Hepatocyte (in vitro differentiated cells): Measurements from ENCODE around the gene SHE. TPM values are rescaled to one million over a fixed set of nuclear protein-coding genes. Genes with fewer than 3 reads are reported as not detected.

ENCODE experiments used
- DNase-seq: peaks from one replicate; pipeline ENCODE4 v3.0.0-alpha.2; 2016; ENCODE audit warnings: low spot score
- H2AFZ ChIP-seq: fragments of 200-600 bp; sonication (generic); 2 replicates; pipeline ENCODE4 v1.6.0; 2016; ENCODE audit warnings: antibody characterized with exemption, mild to moderate bottlenecking
- H3K27ac ChIP-seq: fragments of 200-600 bp; sonication (generic); 2 replicates; pipeline ENCODE4 v1.5.1; 2016; ENCODE audit warnings: mild to moderate bottlenecking
- H3K27me3 ChIP-seq: fragments of 200-600 bp; sonication (generic); 2 replicates; pipeline ENCODE4 v1.6.1; 2016
- H3K36me3 ChIP-seq: fragments of 200-600 bp; sonication (generic); replicated peaks from 2 replicates; pipeline ENCODE4 v1.5.1; 2016; ENCODE audit warnings: low read depth; ENCODE audit not compliant: insufficient read depth
- H3K4me1 ChIP-seq: fragments of 200-600 bp; sonication (generic); 2 replicates; pipeline ENCODE4 v1.5.1; 2016; ENCODE audit warnings: mild to moderate bottlenecking, moderate library complexity; ENCODE audit not compliant: insufficient read depth
- H3K4me2 ChIP-seq: fragments of 200-600 bp; sonication (generic); 2 replicates; pipeline ENCODE4 v1.6.0; 2016
- H3K4me3 ChIP-seq: fragments of 200-600 bp; sonication (generic); 2 replicates; pipeline ENCODE4 v1.5.1; 2016; ENCODE audit warnings: mild to moderate bottlenecking
- H3K79me2 ChIP-seq: fragments of 200-600 bp; sonication (generic); 2 replicates; pipeline ENCODE4 v1.6.0; 2017; ENCODE audit warnings: mild to moderate bottlenecking
- H3K9me2 ChIP-seq: fragments of 200-600 bp; sonication (generic); replicated peaks from 2 replicates; pipeline ENCODE4 v1.6.0; 2017; ENCODE audit warnings: mild to moderate bottlenecking; ENCODE audit not compliant: insufficient read depth
- H3K9me3 ChIP-seq: fragments of 200-600 bp; sonication (generic); 2 replicates; pipeline ENCODE4 v1.5.1; 2016; ENCODE audit warnings: low read depth, mild to moderate bottlenecking
- H4K20me1 ChIP-seq: fragments of 200-600 bp; sonication (generic); 2 replicates; pipeline ENCODE4 v1.6.0; 2016; ENCODE audit warnings: mild to moderate bottlenecking; ENCODE audit not compliant: insufficient read depth, poor library complexity, severe bottlenecking
- CTCF ChIP-seq: fragments of 200-600 bp; sonication (generic); IDR thresholded peaks from 2 replicates; pipeline ENCODE4 v1.5.1; 2016; ENCODE audit warnings: antibody characterized with exemption, mild to moderate bottlenecking; ENCODE audit not compliant: poor library complexity
- EZH2 ChIP-seq: fragments of 200-600 bp; sonication (generic); IDR thresholded peaks from 2 replicates; pipeline ENCODE4 v1.6.1; 2016; ENCODE audit warnings: antibody characterized with exemption, mild to moderate bottlenecking, borderline replicate concordance
- EZH2phosphoT487 ChIP-seq: fragments of 200-600 bp; sonication (generic); IDR thresholded peaks from one replicate; pipeline ENCODE4 v1.6.1; 2018; ENCODE audit warnings: antibody characterized with exemption, mild to moderate bottlenecking, low read depth, moderate library complexity; ENCODE audit not compliant: unreplicated experiment, severe bottlenecking
- WGBS: methylation state at CpG from one replicate; pipeline ENCODE4 v1.1.6; 2016; ENCODE audit warnings: low lambda C conversion rate; ENCODE audit errors: missing lambda C conversion rate; 5-methylcytosine and 5-hydroxymethylcytosine counted together
- polyA plus RNA-seq: library from polyadenylated mRNA; unstranded; fragments of >200 nt; fragmentation: Nextera tagmentation; extraction: Ambion mirVana; gene quantifications from 2 replicates; pipeline ENCODE4 v1.2.1, GENCODE V29; 2016
- total RNA-seq: library from RNA; depleted of rRNA; stranded (reverse); fragments of >200 nt; gene quantifications from 2 replicates; pipeline ENCODE4 v1.2.3, GENCODE V29; 2014

Gene SHE
- total RNA-seq (0.32 and 0.60 TPM in 2 replicates), polyA plus RNA-seq (0.41 TPM in 1 of 2 replicates, not detected in the other)

GRCh38 chr1:154502066-154502743, at the start of gene SHE, which contains the start of gene TDRD10:
TSS of gene SHE (minus strand) at chr1:154502412. CDS start at chr1:154502026, 386 bp downstream.
TSS of gene TDRD10 (plus strand) at chr1:154502219. CDS start at chr1:154506904, 4,685 bp downstream.
- Histone ChIP-seq H2AFZ (peak within 1 kb of the TSS; percentile 92), H4K20me1 (no peaks in the 10 kb centered on the region), H3K4me1 (peaks cover 5% of the 10 kb centered on the region), H3K9me2 (no peaks in the 10 kb centered on the region), H3K27me3 (peaks cover 63% of the 10 kb centered on the region), H3K9me3 (no peaks in the 10 kb centered on the region), H3K27ac (no peak within 1 kb of the TSS), H3K79me2 (no peaks in the 10 kb centered on the region), H3K4me2 (peak within 1 kb of the TSS; percentile 90), H3K36me3 (no peaks in the 10 kb centered on the region), H3K4me3 (no peak within 1 kb of the TSS)
- DNase-seq, result peak; percentile 38
- TF ChIP-seq CTCF (no peak), EZH2phosphoT487 (no peak), EZH2 (no peak)
- WGBS, result 6% methylated on average over 80 of the region's 90 CpGs

- Histone ChIP-seq H3K9me3 (no peaks in the 10 kb centered on the region), H3K27ac (no peak overlapping the region), H3K79me2 (peaks cover 22% of the 10 kb centered on the region), H2AFZ (no peak overlapping the region), H3K36me3 (peaks cover 3% of the 10 kb centered on the region), H3K4me3 (no peak overlapping the region), H3K27me3 (no peaks in the 10 kb centered on the region), H3K9me2 (no peaks in the 10 kb centered on the region), H3K4me1 (peaks cover 11% of the 10 kb centered on the region), H4K20me1 (peaks cover 10% of the 10 kb centered on the region), H3K4me2 (no peak overlapping the region)
- TF ChIP-seq CTCF (no peak), EZH2 (no peak), EZH2phosphoT487 (no peak)
- 95% methylated on average over 4 of the region's 4 CpGs for WGBS
- no peak for DNase-seq
Measured at GRCh38 chr1:154551474-154551873, 49.3 kb upstream of the SHE start.

- WGBS, result 82% methylated on average over 6 of the region's 6 CpGs
- no peak overlapping the region for H3K27ac ChIP-seq
Measured at GRCh38 chr1:154550657-154551056, 48.4 kb upstream of the SHE start.

More at GRCh38 chr1:154550657-154551056, 48.4 kb upstream of the SHE start:
- no peak overlapping the region for H3K4me3 ChIP-seq
- peaks cover 6% of the 10 kb centered on the region for H3K4me1 ChIP-seq
- TF ChIP-seq EZH2, result no peak
- TF ChIP-seq EZH2phosphoT487, result no peak
- TF ChIP-seq CTCF, result no peak
- no peak for DNase-seq
- H2AFZ ChIP-seq, result no peak overlapping the region
- peaks cover 6% of the 10 kb centered on the region for H4K20me1 ChIP-seq
- no peaks in the 10 kb centered on the region for H3K9me3 ChIP-seq
- peaks cover 14% of the 10 kb centered on the region for H3K79me2 ChIP-seq
- H3K4me2 ChIP-seq, result no peak overlapping the region
- H3K27me3 ChIP-seq, result no peaks in the 10 kb centered on the region
- H3K9me2 ChIP-seq, result no peaks in the 10 kb centered on the region
- peaks cover 3% of the 10 kb centered on the region for H3K36me3 ChIP-seq
